CD4-positive, alpha-beta T cell treated with Interferon alpha-2 for 1 hour (primary cell): ENCODE results near the gene MYBL2.
A peak's percentile ranks its signal among the peaks of the same experiment; 100 is the strongest.

ENCODE experiments used
- DNase-seq, 2 donors: peaks; one replicate each; pipeline ENCODE4 v3.0.0-alpha.2; 2020 to 2022

MYBL2 gene

DNA sequence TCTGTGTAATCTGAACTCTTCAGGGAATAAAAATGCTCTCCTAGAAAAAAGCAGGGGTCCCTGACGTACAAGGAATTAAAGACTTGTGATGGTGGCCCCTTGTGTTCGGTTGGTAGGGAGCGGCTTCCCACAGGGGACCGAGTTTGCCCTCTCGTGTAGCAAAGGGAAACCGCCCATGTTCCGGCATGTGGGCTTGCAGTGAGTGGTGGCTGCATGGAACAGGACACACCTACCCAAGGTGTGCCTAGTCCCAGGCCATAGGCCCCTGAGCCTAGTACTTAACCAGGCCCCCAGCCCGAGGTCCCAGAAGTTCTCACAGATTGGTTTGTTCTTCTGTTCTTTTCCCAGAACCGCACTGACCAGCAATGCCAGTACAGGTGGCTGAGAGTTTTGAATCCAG, 15.5 kb downstream of the MYBL2 start:
- peak in 1 of 2 donors; percentile 7 for DNase-seq

DNA sequence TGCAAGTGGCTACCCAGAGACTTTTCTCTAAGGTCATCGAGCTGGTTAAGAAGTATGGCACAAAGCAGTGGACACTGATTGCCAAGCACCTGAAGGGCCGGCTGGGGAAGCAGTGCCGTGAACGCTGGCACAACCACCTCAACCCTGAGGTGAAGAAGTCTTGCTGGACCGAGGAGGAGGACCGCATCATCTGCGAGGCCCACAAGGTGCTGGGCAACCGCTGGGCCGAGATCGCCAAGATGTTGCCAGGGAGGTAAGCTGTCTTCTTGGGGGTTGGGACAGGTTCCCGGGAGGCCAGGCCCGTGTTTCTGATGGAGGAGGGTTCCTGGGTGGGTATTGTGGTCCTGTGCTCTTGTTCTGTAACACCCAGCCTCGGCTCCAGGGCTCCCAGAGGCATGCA, 19.9 kb downstream of the MYBL2 start:
- DNase-seq: no peak

DNA sequence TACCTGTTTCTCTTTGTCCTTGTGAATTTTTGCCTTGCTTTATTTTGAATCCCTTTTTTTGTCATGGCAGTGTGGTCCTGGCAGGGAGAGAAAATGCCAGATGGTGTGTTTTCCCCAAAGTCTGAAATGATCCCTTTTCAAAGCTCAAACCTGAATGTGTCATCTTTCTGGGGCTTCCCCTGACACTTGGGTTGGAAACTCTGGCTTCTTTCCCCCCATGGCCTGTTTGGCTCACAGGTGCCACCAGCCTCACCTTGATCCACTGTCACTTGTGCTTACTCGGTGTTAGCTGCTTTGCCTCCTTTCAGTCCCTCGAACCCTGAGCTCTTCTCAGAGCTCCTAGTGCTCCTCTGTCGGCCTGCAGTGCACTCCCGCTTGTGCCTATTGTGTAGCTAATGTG, 22.3 kb downstream of the MYBL2 start:
- DNase-seq: no peak

DNA sequence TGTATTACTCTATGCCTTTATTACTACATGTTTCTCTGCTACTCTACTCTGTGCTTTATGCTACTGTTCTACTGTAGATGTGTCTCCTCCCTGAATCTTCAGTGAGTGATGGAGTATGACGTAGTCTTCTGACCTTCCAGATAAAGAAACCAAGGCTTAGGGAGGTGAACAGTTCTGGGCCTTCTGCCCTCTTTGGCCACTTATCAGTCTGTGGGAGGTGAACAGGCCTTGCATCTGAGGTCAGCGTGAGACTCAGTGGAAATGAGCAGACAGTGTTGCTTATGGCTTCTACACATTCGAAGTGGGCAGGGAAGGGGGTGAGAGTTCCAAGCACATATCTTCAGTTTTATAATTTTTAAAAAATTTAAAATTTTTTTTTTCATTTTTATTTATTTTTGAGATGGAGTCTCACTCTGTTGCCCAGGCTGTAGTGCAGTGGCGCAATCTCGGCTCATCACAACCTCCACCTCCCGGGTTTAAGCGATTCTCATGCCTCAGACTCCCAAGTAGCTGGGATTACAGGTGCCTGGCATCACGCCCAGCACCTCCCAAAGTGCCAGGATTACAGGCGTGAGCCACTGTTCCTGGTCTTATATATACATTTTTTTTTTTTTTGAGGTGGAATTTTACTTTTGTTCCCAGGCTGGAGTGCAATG, 24.2 kb downstream of the MYBL2 start:
- DNase-seq: no peak

DNA sequence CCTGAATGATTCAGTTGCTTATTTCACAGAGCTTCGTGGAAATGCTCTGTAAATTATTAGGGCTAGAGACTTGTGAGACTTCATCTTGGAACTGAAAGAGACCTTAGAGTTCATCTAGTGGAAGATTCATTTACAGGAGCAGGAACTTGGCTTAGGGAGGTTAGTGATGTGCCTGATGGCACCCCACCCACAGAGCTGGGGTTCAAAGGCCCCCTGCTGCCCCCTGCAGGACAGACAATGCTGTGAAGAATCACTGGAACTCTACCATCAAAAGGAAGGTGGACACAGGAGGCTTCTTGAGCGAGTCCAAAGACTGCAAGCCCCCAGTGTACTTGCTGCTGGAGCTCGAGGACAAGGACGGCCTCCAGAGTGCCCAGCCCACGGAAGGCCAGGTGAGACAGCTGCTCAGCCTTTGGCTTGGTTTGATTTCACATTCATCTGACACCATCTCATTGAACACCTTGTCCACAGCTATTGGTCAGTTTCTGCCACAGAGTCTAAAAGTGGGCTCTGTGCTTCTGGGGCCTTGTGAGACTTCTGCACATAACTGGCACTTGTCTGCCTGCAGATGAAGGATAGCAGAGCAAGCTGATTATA, 25.1 kb downstream of the MYBL2 start:
- peak; percentile 57 to 59 for DNase-seq

DNA sequence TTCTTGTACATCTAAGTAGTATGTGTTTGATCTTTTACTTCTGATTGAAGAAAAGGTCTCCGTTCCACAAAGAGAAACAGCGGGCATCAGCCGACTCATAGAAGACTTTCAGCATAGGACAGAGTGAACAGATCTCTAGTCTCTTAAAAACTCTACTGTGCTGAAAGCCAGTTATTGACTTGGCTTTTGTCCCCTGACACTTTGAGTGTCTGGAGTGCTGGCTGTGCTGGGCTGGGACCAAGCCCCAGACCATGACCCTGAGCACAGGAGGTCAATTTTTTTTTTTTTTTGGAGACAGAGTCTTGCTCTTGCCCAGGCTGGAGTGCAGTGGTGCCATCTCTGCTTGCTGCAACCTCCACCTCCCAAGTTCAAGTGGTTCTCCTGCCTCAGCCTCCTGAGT, 27.8 kb downstream of the MYBL2 start:
- DNase-seq: no peak

DNA sequence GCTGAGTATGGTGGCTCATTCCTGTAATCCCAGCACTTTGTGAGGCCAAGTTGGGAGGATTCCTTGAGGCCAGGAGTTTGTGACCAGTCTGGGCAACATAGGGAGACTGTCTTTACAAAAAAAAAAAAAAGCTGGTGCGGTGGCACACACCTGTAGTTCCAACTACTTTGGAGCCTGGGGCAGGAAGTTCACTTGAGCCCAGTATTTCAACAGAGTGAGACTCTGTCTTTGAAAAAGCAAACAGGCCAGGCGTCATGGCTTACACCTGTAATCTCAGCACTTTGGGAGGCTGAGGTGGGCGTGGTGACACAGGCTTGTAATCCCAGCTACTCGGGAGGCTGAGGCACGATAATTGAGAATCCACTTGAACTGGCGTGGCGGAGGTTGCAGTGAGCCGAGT, 28.7 kb downstream of the MYBL2 start:
- no peak for DNase-seq

DNA sequence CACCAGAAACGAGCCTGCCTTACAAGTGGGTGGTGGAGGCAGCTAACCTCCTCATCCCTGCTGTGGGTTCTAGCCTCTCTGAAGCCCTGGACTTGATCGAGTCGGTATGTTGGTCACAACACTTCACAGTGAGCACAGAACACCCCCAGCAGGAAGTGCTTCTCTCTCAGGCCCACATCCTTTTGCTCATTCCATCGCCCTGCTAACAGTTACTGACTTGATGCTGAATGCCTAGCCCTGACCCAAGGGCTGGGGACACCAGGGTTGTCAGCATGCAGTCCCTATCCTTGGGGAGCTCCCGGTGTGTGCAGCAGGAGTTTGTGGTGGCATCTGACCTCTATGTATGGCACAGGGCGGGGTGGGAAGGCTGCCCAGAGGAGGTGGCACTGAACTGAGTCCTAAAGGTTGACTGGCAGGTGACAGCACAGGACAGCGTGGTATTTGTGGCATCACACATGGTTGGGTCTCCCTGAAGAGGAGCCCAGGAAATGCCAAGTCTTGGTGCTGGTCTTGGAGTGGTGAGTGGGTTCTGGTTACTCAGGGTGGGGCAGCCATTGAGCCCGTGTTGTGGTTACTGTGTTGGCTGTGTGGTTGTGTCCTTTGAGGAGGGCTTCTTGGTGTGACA, 33.1 kb downstream of the MYBL2 start:
- DNase-seq: no peak

DNA sequence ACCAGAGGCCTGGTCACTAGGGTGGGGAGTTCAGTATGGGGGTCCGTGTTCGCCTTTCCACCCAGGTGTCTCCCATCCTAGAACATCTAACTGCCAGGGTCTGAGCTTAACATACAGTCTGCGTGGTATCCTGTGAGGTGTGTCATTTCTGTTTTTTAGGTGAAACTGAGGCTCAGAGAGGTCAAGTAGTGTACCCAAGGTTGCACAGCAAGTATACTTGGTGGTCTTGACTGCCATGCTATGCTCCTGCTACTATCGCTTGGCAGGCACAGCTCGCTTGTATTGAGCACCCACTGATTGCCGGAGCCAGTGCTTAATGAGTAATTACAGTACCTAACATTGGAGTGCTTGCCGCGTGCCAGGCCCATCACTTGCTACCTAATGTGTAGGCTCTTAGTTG, 33.7 kb downstream of the MYBL2 start:
- DNase-seq: no peak

DNA sequence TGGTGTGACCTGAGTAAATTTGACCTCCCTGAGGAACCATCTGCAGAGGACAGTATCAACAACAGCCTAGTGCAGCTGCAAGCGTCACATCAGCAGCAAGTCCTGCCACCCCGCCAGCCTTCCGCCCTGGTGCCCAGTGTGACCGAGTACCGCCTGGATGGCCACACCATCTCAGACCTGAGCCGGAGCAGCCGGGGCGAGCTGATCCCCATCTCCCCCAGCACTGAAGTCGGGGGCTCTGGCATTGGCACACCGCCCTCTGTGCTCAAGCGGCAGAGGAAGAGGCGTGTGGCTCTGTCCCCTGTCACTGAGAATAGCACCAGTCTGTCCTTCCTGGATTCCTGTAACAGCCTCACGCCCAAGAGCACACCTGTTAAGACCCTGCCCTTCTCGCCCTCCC, 35.6 kb downstream of the MYBL2 start:
- DNase-seq: no peak

DNA sequence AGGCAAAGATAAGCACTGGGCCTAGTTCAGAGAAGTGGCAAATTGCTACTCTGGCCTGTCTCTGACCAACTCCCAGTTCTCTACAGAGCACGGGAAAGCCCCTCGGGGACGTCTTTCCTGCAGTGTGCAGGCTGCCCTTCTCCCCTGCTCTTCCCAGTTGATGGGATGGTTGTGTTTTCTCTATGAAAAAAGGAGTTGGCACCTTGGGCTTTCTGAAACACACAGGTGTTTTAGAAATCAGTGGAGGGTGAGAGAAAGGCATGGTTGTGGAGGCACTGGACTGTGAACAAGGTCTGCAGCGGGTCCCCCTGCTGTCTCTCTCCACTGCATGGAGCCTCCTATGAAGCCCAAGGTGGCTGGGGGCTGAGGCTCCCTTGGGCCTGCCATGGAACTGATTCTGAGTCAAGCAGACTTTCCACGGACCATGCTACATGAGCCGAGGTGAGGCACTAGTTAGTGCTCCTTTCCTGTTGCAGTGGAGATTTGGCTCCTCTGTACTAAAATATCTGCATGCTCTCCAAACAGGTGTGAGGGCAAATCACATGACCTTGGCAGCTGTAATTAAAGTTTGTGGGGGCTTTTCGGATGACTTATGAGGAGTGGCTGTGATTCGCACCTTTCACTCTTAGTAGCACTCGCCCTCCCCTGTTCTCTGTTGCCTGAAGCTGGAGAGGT, 43.6 kb downstream of the MYBL2 start:
- DNase-seq: no peak

DNA sequence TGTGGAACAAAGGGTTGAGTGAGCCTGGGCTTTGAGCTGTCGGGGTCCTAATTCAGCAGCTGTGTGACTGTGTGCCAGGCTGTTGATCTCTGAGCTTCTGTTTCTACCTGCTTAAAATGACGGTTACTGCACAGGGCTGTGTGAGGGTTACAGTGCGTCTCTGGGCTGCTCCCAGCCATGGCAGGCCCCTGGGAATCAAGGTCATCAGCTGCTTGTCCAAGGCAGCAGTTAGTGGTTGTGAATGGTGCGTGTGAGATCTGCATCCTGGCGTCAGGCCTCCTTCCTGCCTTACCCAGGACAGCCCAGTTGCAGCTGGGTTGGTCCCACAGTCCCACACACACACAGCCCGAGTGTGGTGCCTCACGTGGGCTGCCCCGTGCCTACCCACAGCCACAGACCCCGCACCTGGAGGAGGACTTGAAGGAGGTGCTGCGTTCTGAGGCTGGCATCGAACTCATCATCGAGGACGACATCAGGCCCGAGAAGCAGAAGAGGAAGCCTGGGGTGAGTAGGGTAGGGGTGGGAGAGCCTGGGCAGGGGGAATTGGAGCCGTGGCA, 44.3 kb downstream of the MYBL2 start:
- no peak for DNase-seq

DNA sequence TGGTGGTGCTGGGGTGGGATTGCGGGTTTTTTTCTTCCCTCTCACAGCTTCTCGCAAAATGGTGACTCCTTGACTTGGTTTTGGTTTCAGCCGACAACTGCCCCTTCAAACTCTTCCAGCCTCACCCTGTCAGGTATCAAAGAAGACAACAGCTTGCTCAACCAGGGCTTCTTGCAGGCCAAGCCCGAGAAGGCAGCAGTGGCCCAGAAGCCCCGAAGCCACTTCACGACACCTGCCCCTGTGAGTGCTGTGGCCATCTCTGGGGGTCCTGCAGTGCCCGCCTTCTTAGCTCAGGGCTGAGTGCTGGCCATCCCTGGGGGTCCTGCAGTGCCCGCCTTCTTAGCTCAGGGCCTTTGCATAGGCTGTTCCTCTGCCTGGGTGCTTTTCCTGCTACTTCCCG, 48.1 kb downstream of the MYBL2 start:
- DNase-seq: no peak

DNA sequence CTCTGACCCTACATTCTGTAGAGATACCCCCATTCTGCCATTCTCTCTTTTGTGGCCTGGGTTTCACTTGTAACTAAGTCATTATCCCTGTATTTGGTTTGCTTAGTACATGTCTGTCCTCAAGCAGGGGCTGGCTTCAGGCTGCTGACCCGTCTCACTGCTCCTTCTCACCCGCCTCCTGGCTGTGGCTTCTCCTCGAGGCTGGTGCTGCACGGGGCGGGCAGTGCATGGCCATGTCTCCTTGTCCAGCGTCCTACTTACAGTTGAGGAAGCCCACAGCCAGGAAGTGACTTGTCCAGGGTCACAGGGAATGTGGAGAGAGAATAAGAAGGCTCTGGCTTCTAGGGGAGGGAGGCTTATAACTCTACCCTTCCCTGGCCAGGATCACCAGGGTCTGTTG, 48.6 kb downstream of the MYBL2 start:
- no peak for DNase-seq

DNA sequence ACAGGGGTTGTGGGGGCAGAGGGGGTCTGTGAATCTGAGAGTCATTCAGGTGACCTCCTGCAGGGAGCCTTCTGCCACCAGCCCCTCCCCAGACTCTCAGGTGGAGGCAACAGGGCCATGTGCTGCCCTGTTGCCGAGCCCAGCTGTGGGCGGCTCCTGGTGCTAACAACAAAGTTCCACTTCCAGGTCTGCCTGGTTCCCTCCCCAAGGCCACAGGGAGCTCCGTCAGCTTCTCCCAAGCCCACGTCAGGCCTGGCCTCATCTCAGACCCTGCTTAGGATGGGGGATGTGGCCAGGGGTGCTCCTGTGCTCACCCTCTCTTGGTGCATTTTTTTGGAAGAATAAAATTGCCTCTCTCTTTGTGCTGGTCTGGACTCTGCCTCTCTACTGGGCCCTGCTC, 49.2 kb downstream of the MYBL2 start:
- DNase-seq: no peak

DNA sequence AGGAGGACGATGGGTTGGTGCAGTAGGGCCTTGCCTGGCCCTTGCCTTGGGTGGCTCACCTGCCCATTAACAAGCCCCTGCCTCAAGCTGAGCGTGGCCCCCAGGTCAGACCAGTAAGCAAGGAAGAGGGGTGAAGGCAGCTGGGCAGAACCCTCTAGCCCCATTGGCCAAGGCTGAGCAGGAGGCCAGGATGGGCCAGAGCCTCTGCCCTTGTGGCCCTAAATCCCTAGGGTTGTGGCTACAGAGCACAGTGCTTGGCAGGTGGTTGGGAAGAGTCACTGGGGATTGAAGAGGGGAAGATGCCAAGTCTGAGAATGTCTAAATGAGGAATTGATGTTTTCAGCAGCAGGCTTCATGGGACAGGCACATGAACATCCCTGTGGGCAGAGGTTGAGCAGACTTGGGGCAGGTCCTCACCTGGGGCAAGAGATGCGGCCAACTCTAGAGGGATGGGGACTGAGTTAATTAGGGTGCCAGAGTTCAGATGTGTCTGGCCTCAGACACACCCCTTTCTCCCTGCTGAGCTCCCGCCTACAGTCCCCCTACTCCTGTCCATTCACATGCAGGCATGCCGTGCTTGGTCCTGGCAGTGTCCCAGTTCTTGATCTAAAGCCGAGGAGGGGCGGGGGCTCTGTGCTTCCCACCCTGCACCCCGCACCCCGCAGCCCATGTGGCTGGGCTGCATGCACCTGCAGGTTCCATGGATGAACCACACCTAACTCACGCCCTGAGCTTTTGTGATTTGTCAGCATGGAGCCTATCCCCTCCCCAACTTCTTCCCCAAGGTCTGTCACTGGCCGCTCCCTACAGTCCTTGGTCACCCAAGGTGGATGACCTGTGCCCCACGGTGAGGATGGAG, 50.1 kb downstream of the MYBL2 start:
- no peak for DNase-seq

DNA sequence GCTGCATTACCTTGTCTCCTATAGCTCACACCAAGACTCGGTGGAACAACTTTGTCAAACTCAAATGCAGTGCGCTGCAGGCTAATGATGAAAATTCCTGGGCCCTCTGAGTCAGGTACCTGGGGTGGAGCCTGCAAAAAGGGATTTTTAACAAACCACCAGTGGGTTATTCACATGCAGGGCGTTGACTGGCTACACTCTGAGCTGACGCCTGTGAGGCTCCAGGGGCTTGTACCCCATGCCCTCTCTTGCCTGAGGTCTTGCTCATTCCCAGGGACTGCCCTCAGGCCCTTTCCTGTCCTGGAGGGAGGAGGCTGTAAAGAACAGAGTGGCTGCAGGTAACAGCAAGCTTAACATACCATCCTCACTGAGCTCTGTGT, 50.7 kb downstream of the MYBL2 start:
- DNase-seq: no peak

DNA sequence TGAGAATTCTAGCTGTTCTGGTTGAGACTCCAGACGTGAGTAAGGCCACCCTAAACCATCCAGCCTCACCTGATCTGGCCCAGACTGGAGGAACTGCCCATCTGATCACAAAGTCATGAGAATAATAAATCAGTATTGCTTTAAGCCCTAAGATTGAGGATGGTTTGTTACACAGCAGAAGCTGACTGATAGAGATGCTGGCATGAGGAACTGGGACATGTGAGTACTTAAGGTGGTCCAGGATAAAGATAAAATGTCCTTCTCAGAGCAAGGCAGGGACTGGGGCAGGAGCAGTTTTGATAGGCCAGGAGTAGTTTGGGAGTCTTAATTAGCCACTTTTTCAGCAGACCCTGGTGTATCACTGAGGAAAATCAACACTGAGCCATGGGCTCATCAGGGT, 53.1 kb downstream of the MYBL2 start:
- DNase-seq: no peak

DNA sequence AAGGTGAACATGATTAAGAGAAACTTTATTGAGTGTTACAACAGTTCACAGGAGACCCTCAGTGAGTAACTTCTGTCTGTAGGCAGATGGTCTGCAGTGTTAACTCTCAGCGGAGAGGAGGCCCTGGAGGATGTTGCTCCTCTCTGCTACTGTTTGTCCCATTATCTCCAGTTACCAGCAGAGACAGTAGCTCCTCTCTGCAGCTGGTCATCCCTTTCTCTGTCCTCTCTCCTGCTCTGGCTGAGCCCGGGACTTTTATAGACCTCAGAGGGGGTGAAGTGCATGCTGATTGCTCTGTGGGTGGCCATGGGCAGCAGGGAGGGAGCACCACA, 54.1 kb downstream of the MYBL2 start:
- no peak for DNase-seq

DNA sequence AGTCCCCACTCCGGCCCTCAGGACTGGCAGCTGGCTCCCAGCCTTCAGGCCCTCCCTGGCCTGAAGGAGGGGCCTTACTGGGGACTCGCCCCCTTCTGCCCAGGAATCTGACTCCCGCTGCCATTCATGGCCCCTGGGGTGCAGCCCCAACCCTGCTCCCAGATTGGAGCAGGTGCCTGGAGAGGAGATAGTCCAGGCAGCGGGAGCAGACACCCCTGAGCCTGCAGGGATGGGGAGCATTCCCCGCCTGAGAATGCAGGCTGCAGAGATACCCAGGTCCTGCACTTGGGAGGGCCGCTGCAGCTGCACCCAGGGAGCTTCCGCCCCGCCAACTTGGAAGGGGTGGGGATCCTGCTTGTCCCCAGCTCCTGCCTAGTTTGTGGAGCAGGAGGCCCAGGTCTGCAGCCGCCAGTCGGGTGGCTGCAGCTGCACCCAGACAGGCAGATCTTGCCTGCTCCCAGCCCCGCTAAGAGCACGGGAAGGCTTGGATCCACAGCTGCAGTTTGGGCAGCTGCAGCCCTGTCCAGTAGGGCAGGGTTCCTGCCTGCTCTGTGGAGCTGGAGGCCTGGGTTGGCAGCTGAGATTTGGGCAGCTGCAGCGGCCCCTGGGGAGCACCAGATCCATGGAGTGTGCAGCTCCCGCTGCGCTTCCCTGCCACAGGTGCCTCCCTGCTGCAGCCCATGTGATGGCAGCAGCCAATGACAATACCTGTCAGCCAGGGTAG, 54.7 kb downstream of the MYBL2 start:
- no peak for DNase-seq

DNA sequence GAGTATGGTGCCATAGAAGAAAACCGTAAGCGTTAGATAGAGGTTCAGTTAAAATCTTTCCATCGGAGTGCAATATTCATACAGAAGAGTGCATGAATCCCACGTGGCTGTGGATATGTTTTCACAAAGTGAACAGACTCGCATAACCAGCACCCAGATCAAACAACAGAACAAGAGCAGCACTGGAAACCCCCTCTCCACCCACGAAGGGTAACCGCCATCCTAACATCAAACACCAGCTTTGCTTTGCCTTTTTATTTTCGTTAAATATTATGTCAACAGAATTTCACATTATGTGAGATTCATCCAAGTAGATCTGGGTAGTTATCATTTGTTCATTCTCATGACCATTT, 55.2 kb downstream of the MYBL2 start:
- DNase-seq: peak; percentile 45 to 63

DNA sequence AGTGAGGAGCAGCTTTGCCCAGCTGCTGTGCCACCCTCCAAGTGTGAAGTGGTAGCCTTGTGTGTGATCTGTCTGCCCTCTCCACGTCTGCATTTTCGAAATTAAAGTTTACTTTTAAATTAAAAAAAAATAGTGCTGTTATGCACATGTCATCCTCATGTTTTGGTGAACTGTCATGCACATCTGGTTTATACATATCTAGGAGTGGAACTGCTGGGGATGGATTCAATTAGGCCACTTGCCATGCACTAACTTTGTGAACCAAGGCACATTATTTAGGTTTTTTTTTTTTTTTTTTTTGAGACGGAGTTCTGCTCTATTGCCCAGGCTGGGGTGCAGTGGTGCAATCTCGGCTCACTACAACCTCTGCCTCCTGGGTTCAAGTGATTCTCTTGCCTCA, 56.3 kb downstream of the MYBL2 start:
- DNase-seq: no peak

DNA sequence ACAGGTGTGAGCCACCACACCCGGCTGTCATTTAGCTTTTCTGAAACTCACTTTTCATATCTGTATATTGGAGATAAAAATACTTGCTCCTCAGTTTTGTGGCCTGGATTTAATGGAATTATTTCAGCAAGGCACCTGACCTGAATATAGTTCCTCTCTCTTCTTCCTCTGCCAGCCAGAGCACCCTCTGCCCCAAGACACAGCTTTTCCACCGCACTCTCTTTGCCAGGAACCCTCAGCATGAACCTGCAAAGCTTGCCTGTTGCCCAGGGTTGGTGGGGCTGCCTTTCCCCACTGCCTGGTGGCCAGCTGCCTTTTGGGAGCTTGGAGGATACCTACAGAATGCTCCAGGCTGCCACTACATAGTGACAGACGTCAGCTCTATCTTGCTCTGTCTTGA, 56.8 kb downstream of the MYBL2 start:
- no peak for DNase-seq
